ENCODE measurements around the gene CKAP5.

GRCh38 chr11:46832511-46833214 is 13.4 kb downstream of the CKAP5 start:
- no peak for TF ChIP-seq CTCF (IDR thresholded peaks at IDR 0.05)
- TF ChIP-seq POLR2A (IDR thresholded peaks at IDR 0.05) = no peak

Data from lower leg skin (tissue), 3 donors.